Ovary (tissue), 9 donors: ENCODE results near the gene REEP6. TPM values are rescaled to one million over a fixed set of nuclear protein-coding genes. Genes with fewer than 3 reads are reported as not detected.
A peak's percentile ranks its signal among the peaks of the same experiment; 100 is the strongest.

Experiments used
- DNase-seq, 5 donors: peaks; one replicate each; pipeline ENCODE4 v3.0.0-alpha.2; 2019 to 2020
- H3K27ac ChIP-seq, 2 donors: fragments of 200-600 bp; one replicate each; pipeline versions ENCODE4 v1.5.1 to v1.8.0; 2019 to 2022
- H3K27me3 ChIP-seq: fragments of 200-600 bp; one replicate; pipeline ENCODE4 v1.8.0; 2022
- H3K36me3 ChIP-seq: fragments of 200-600 bp; sonication (generic); one replicate; pipeline ENCODE4 v1.5.1; 2019
- H3K4me1 ChIP-seq: one replicate; pipeline ENCODE4 v1.8.1; 2013; ENCODE audit warnings: mild to moderate bottlenecking, moderate library complexity; ENCODE audit not compliant: insufficient read depth
- H3K4me3 ChIP-seq: fragments of 200-600 bp; sonication (generic); one replicate; pipeline ENCODE4 v1.5.1; 2017
- H3K9me3 ChIP-seq, 2 donors: fragments of 200-600 bp in 1 of 2; sonication (generic) in 1 of 2; one replicate each; pipeline versions ENCODE4 v1.5.1 to v1.8.1; 2013 to 2019; ENCODE audit warnings: mild to moderate bottlenecking in 1 of 2, moderate library complexity in 1 of 2
- CTCF ChIP-seq, 3 donors: fragments of 450-650 bp in 2 of 3; fragments of 200-600 bp in 1 of 3; IDR thresholded peaks; one replicate each; pipeline versions ENCODE4 v1.5.1 to v1.8.0; 2016 to 2022; ENCODE audit warnings: antibody characterized with exemption in 3 of 3, mild to moderate bottlenecking in 1 of 3
- EP300 ChIP-seq: sonication (generic); formaldehyde crosslinking; IDR thresholded peaks from one replicate; pipeline ENCODE4 v1.6.1; 2017; ENCODE audit warnings: antibody characterized with exemption
- POLR2A ChIP-seq: fragments of 450-650 bp; IDR thresholded peaks from one replicate; pipeline ENCODE4 v1.6.1; 2017; ENCODE audit warnings: antibody characterized with exemption, mild to moderate bottlenecking, moderate library complexity
- WGBS, 3 donors: extraction: QIAGEN DNeasy Blood & Tissue Kit in 1 of 3; methylation state at CpG; one replicate each; pipeline versions ENCODE4 v1.1.5 to v1.1.7; 2013 to 2017; 5-methylcytosine and 5-hydroxymethylcytosine counted together
- intact Hi-C, 4 donors: fragments of 100-400 bp; cut with DNase I; formaldehyde crosslinking; loops; one replicate each; pipeline versions ENCODE4 v1.11.0 to v1.15.1; 2022 to 2023
- polyA plus RNA-seq, 2 donors: library from polyadenylated mRNA; stranded (reverse); fragments of 200-250 nt in 1 of 2; fragments of 350-450 nt in 1 of 2; fragmentation: Illumina TruSeq in 1 of 2; extraction: RNeasy Lipid Tissue Mini Kit (QIAGEN cat#74804) in 1 of 2; gene quantifications; one replicate each; pipeline ENCODE4 v1.2.3, GENCODE V29; 2013 to 2014
- total RNA-seq, 7 donors: library from RNA; depleted of rRNA in 2 of 7; stranded (reverse); fragments of >200 nt in 2 of 7; fragmentation: NEBNext Ultra II Directional in 3 of 7; extraction: Animal tissue kit (Norgen Biotek cat#: 25700) in 3 of 7; gene quantifications; one replicate each; pipeline versions ENCODE4 v1.1.0 to v1.2.4, GENCODE V29; 2016 to 2023
- donor health status: DM: no; HTN: no; CAD: no; lungs with moderate emphysema.
- donor health status: DM: no; HTN: no; CAD: no.
- donor health status: Bipolar disorder and iron deficiency.
- donor health status: DM: yes; HTN: yes; CAD: no.
- donor health status: DM: no; HTN: no; CAD: no.
- donor health status: DM: yes; HTN: yes; CAD: no.

Gene REEP6
- total and polyA plus RNA-seq, 9 donors, result 2.9 to 13.0 (median 9.2) TPM

DNA sequence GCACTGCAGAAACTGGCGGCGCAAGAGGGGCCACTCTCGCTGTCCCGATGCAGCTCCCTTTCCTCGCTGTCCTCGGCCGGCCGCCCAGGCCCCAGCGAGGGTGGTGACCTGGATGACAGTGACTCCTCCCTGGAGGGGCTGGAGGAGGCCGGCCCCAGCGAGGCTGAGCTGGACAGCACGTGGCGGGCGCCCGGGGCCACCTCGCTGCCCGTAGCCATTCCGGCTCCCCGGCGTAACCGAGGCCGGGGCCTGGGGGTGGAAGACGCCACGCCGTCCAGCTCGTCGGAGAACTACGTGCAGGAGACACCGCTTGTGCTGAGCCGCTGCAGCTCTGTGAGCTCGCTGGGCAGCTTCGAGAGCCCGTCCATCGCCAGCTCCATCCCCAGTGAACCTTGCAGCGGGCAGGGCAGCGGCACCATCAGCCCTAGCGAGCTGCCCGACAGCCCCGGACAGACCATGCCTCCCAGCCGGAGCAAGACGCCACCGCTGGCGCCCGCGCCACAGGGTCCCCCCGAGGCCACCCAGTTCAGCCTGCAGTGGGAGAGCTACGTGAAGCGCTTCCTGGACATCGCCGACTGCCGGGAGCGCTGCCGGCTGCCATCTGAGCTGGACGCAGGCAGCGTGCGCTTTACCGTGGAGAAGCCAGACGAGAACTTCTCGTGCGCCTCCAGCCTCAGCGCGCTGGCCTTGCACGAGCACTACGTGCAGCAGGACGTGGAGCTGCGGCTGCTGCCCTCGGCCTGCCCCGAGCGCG is 24.3 kb upstream of the REEP6 start:
- peak in 1 of 5 donors; percentile 24 for DNase-seq
- 37 to 66% (median 44%) methylated on average over 45 to 70 of the region's 70 CpGs for WGBS, 3 donors
- Histone ChIP-seq H3K27me3 (peaks cover 11% of the 10 kb centered on the region), H3K4me1 (peaks cover 35% of the 10 kb centered on the region), H3K4me3 (no peak overlapping the region), H3K27ac (no peak overlapping the region), H3K36me3 (no peaks in the 10 kb centered on the region), H3K9me3 (no peaks in the 10 kb centered on the region)
- TF ChIP-seq CTCF (IDR thresholded peaks at IDR 0.05), result no peak
- TF ChIP-seq POLR2A, result no peak
- TF ChIP-seq EP300, result no peak
- intact Hi-C loops, result no loop called here

- Histone ChIP-seq H3K9me3 (no peaks in the 10 kb centered on the region), H3K36me3 (no peaks in the 10 kb centered on the region), H3K27ac (no peak overlapping the region), H3K4me1 (peaks cover 35% of the 10 kb centered on the region), H3K27me3 (peaks cover 11% of the 10 kb centered on the region), H3K4me3 (no peak overlapping the region)
- TF ChIP-seq POLR2A (no peak), EP300 (no peak), CTCF (IDR thresholded peaks at IDR 0.05) (no peak)
- 13 to 20% methylated on average over 17 to 36 of the region's 36 CpGs; no CpG with 5 or more reads in 1 of the 3 donors for WGBS, 3 donors
- no peak for DNase-seq
- intact Hi-C loops, result no loop called here
Measured at GRCh38 chr19:1467215-1467489, 23.8 kb upstream of the REEP6 start.

GRCh38 chr19:1467490-1468273 is 23.3 kb upstream of the REEP6 start:
- Histone ChIP-seq H3K36me3 (no peaks in the 10 kb centered on the region), H3K9me3 (no peaks in the 10 kb centered on the region), H3K27ac (no peak overlapping the region), H3K27me3 (peaks cover 11% of the 10 kb centered on the region), H3K4me1 (peaks cover 35% of the 10 kb centered on the region), H3K4me3 (no peak overlapping the region)
- TF ChIP-seq POLR2A (no peak), EP300 (no peak), CTCF (IDR thresholded peaks at IDR 0.05) (no peak)
- WGBS, 3 donors, result 8 to 15% (median 10%) methylated on average over 57 to 92 of the region's 92 CpGs
- DNase-seq, result peak in 2 of 5 donors; percentile 17 to 43
- intact Hi-C loops, result no loop called here

DNA sequence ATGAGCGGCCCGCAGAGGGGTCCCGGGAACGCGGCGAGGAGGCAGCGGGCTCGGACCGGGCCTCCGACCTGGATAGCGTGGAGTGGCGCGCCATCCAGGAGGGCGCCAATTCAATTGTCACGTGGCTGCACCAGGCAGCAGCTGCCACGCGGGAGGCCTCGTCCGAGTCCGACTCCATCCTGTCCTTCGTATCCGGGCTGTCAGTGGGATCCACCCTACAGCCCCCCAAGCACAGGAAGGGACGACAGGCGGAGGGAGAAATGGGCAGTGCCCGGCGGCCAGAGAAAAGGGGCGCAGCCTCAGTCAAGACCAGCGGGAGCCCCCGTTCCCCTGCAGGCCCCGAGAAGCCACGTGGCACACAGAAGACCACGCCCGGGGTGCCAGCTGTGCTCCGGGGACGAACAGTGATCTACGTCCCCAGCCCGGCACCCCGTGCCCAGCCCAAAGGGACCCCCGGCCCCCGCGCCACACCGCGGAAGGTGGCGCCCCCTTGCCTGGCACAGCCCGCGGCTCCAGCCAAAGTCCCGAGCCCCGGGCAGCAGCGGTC is 22.6 kb upstream of the REEP6 start:
- H3K4me1 ChIP-seq, result peaks cover 35% of the 10 kb centered on the region
- no peak overlapping the region for H3K4me3 ChIP-seq
- no peak overlapping the region for H3K27ac ChIP-seq
- no peaks in the 10 kb centered on the region for H3K9me3 ChIP-seq
- H3K27me3 ChIP-seq, result peaks cover 11% of the 10 kb centered on the region
- 5 to 7% (median 6%) methylated on average over 23 to 49 of the region's 49 CpGs for WGBS, 3 donors
- H3K36me3 ChIP-seq, result no peaks in the 10 kb centered on the region
- no peak for TF ChIP-seq POLR2A
- no peak for TF ChIP-seq EP300
- no peak for TF ChIP-seq CTCF (IDR thresholded peaks at IDR 0.05)
- DNase-seq, result peak in 1 of 5 donors; percentile 35
- intact Hi-C loops, result no loop called here
